WERI-Rb-1 (cell line): ENCODE measurements around the gene ITPR1.

Source experiments
- DNase-seq: peaks from one replicate; pipeline ENCODE4 v3.0.0-alpha.2; 2020
- H3K27ac ChIP-seq: fragments of 250-450 bp; sonication (Bioruptor Pico); 2 replicates; pipeline ENCODE4 v1.5.1; 2020; ENCODE audit warnings: mild to moderate bottlenecking, moderate library complexity
- H3K27me3 ChIP-seq: fragments of 250-450 bp; sonication (Bioruptor Pico); 2 replicates; pipeline ENCODE4 v1.5.1; 2021; ENCODE audit warnings: mild to moderate bottlenecking, low read depth, moderate library complexity; ENCODE audit not compliant: insufficient read depth, severe bottlenecking
- H3K36me3 ChIP-seq: fragments of 250-450 bp; sonication (Bioruptor Pico); 2 replicates; pipeline ENCODE4 v1.5.1; 2020; ENCODE audit warnings: mild to moderate bottlenecking, moderate library complexity
- H3K4me3 ChIP-seq: 2 replicates; pipeline ENCODE4 v1.5.1; 2011; ENCODE audit warnings: low read depth, mild to moderate bottlenecking, control low read depth, low read length
- H3K9me3 ChIP-seq: fragments of 250-450 bp; sonication (Bioruptor Pico); 2 replicates; pipeline ENCODE4 v1.5.1; 2021; ENCODE audit warnings: mild to moderate bottlenecking, moderate library complexity; ENCODE audit not compliant: severe bottlenecking
- CTCF ChIP-seq: IDR thresholded peaks from 2 replicates; pipeline ENCODE4 v1.5.1; 2011; ENCODE audit warnings: low read depth, mild to moderate bottlenecking, control low read depth, inconsistent platforms, low read length

ITPR1 gene

DNA sequence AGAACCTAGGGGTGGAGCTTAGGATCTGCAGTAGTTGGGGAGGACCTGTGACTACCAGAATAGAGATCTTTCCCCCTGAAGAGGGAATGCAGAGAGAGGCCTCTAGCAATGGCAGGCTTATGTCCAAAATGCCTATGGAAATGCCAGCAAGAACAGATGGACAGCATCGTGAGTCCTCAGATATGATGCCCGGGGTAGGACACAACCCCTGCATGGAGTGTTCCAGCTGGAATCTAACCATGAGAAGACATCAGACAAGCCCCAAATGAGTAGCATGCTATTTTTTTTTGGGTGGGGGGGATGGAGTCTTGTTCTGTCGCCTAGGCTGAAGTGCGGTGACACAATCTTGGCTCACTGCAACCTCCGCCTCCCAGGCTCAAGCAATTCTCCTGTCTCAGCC is 111.5 kb downstream of the ITPR1 start:
- Histone ChIP-seq H3K9me3 (no peaks in the 10 kb centered on the region), H3K36me3 (no peaks in the 10 kb centered on the region), H3K4me3 (no peak overlapping the region), H3K27ac (no peak overlapping the region), H3K27me3 (no peaks in the 10 kb centered on the region)
- TF ChIP-seq CTCF = no peak
- DNase-seq = no peak

GRCh38 chr3:4606911-4607310 is 113.8 kb downstream of the ITPR1 start:
- no peak for DNase-seq
- no peak overlapping the region for H3K27ac ChIP-seq
- H3K9me3 ChIP-seq = no peaks in the 10 kb centered on the region
- no peaks in the 10 kb centered on the region for H3K27me3 ChIP-seq
- H3K36me3 ChIP-seq = no peaks in the 10 kb centered on the region
- no peak for TF ChIP-seq CTCF
- no peak overlapping the region for H3K4me3 ChIP-seq

- Histone ChIP-seq H3K27me3 (no peaks in the 10 kb centered on the region), H3K36me3 (no peaks in the 10 kb centered on the region), H3K9me3 (no peaks in the 10 kb centered on the region), H3K4me3 (no peak overlapping the region), H3K27ac (no peak overlapping the region)
- no peak for TF ChIP-seq CTCF
- DNase-seq = no peak
Measured at GRCh38 chr3:4613366-4613765, 120.2 kb downstream of the ITPR1 start.

DNA sequence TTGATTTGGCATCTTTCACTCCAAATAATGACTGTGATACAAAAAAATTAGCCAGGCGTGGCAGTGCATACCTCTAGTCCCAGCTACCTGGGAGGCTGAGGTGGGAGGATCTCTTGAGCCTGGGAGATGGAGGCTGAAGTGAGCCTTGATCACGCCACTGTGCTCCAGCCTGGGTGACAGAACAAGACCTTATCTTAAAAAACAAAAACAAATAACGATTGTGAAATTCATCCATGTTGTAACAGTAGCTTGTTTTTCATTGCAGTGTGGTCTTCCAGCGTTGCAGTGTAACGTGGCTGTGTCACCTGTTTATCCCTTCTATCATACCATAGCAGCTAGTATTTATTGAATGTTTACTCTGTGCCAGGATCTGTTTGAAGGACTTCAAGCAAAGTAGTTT is 120.9 kb downstream of the ITPR1 start:
- no peak overlapping the region for H3K27ac ChIP-seq
- no peak overlapping the region for H3K4me3 ChIP-seq
- TF ChIP-seq CTCF = no peak
- DNase-seq = no peak
- H3K9me3 ChIP-seq = no peaks in the 10 kb centered on the region
- H3K36me3 ChIP-seq = no peaks in the 10 kb centered on the region
- H3K27me3 ChIP-seq = no peaks in the 10 kb centered on the region

DNA sequence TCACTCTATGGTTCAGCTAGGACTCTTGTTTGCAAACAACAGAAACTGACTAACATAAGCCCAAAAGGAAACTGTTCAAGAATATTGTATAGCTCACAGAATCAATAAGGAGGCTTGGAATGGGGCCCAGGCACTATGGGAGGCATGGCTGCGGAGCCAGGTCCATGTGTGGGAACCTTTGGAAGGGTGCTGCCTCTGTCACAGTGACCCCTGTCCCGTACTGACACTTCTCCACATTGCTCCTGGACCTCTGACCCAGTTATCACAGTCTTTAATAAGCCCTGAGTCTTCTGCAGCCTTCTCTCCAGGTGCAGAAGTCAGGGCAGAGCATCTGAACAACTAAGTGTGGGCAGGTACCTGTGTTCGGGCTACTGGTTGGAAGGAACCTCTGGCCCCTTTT is 121.8 kb downstream of the ITPR1 start:
- no peaks in the 10 kb centered on the region for H3K27me3 ChIP-seq
- no peak overlapping the region for H3K27ac ChIP-seq
- DNase-seq = no peak
- H3K36me3 ChIP-seq = no peaks in the 10 kb centered on the region
- H3K4me3 ChIP-seq = no peak overlapping the region
- no peak for TF ChIP-seq CTCF
- H3K9me3 ChIP-seq = no peaks in the 10 kb centered on the region

DNA sequence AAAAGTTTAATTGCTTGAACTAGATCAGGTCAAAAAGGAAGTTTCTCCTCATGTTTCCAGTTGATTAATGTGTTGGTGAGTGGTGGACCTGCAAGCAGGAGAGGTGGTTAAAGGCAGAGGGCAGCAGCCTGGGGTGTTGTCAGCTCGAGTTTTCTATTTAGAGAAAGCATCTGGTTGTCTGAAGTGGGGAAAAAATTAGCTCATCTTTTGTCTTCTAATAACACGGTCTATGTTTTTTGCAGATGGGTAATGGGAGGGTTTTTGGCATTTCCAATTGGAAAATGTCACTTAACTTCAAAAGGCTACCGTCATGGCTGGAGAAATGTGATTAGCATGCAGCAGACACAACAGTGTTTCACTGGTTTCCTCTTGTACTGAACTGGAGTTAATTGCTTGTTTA is 122.6 kb downstream of the ITPR1 start:
- H3K27me3 ChIP-seq = no peaks in the 10 kb centered on the region
- DNase-seq = no peak
- H3K4me3 ChIP-seq = no peak overlapping the region
- H3K36me3 ChIP-seq = no peaks in the 10 kb centered on the region
- no peak overlapping the region for H3K27ac ChIP-seq
- H3K9me3 ChIP-seq = no peaks in the 10 kb centered on the region
- no peak for TF ChIP-seq CTCF
